Testis (tissue), 2 donors: ENCODE results near the gene GPATCH2L.

Experiments used
- CTCF ChIP-seq, 3 experiments: fragments of 450-650 bp in 2 of 3; fragments of 200-600 bp in 1 of 3; sonication (generic) in 1 of 3; IDR thresholded peaks; one replicate each; pipeline ENCODE4 v1.5.1; 2016 to 2019; ENCODE audit warnings: antibody characterized with exemption in 3 of 3, mild to moderate bottlenecking in 2 of 3, moderate library complexity in 1 of 3
- POLR2A ChIP-seq: fragments of 450-650 bp; IDR thresholded peaks from one replicate; pipeline ENCODE4 v1.6.1; 2017; ENCODE audit warnings: antibody characterized with exemption, mild to moderate bottlenecking, moderate library complexity

- TF ChIP-seq CTCF (IDR thresholded peaks at IDR 0.05) (no peak), POLR2A (no peak)
Measured at GRCh38 chr14:76123426-76124225, 28.1 kb upstream of the GPATCH2L start.
